Stromal cell of bone marrow (primary cell): Measurements from ENCODE around the gene NOTCH1.

Experiments
- DNase-seq: peaks from one replicate; pipeline ENCODE4 v3.0.0-alpha.2; 2012; ENCODE audit warnings: low read depth

Gene NOTCH1

DNA sequence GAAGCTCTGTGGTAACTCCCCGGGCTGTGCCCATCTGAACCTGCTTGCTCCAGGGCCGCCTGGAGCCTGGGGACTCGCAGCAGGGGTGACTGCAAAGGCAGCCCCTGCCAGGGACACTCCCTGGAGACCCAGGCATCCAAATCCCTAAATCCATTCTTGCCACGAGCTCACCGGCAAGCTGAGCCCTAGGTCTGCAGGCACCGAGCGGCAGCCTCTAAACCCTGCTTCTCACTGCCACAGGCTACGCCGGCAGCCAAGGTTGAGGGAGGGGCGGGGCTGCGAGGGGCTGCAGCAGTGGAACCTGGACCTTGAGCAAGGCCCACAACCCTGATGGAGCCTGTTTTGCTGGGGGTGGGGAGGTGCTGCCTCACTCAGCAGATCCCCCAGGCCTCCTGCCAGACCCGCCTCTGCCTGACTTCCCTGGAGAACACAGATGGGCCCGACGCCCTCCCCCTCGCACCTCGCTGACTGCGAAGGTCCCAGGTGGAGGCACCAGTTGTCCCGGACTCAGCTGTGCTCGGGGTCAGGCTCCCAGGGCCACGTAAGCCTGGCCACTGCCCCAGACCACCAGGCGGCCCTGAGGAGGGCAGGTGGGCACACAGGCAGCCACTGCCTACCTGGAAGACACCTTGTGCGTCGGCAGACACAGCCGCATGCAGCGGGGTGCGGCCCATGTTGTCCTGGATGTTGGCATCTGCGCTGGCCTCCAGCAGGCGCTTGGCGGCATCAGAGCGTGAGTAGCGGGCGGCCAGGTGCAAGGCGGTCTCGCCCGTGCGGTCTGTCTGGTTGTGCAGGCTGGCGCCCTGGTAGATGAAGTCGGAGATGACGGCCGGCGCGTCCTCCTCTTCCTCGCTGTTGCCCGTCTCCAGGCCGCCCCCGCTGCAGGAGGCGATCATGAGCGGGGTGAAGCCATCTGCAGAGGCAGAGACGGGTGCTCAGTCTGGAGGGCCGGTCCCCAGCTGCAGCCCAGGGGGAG, 45.6 kb downstream of the NOTCH1 start:
- no peak for DNase-seq

GRCh38 chr9:136499071-136499934, 46.5 kb downstream of the NOTCH1 start:
- DNase-seq: no peak

DNA sequence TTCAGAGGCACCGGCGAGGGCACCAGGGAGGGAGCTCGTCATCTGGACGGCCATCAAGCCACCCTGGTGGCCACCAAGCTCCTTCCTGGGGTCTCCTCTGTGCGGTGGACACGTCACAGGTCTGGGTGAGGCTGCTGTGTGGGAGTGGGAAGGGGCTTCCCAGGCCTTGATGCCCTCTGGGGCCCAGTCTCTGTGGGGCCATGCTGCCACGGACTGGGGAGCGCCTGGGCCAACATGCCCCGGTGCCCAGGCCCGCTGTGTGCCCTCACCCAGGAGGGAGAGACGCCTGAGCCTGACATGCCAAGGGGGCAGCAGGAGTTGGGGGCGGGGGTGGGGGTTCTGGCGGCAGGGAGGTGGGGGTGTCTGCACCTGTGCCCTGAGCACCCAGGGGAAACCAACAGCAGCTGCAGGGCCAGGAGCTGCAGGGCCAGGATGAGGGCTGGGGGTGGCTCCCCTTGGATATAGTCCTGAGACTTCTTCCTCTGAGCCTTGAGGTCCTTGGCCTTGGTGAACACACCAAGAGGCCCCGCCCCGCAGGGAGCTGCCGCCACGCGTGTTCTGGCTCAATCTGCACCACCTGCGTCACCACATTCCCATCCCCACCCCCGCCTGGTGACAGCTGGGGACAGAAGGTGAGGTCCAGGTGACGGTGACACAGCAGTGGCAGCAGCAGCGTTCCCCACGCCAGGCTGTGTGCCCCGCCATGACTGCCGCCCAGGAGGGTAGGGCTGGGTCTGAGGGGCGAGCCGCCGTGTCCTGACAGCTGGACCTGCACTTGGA, 47.7 kb downstream of the NOTCH1 start:
- no peak for DNase-seq

- DNase-seq: no peak
Measured at GRCh38 chr9:136496801-136497620, 48.8 kb downstream of the NOTCH1 start.

GRCh38 chr9:136496181-136496580, 49.7 kb downstream of the NOTCH1 start:
- no peak for DNase-seq

DNA sequence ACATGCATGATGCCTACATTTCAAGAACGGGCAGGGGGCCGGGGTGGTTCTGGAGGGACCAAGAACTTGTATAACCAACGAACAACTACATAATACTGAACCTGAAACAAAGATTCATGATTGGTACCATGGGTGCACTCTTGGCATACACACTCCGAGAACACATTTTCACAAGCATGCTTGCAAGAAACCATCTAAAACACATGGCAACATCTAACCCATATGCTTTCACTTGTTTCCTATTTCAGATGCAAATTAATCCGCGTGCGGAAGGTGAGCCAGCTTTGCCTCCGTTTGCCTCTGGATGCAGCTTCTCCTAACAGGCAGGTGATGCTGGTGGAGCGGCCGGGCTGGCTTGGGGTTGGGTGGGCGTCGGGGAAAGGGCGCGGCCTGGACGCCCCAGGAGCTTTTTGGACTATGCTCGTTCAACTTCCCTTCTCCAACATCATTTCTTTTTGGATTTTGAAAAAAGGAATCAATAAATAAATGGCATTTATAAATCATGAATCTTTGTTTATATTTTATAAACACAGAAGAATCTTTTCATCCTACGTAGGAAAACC, 50.5 kb downstream of the NOTCH1 start:
- DNase-seq: no peak

DNA sequence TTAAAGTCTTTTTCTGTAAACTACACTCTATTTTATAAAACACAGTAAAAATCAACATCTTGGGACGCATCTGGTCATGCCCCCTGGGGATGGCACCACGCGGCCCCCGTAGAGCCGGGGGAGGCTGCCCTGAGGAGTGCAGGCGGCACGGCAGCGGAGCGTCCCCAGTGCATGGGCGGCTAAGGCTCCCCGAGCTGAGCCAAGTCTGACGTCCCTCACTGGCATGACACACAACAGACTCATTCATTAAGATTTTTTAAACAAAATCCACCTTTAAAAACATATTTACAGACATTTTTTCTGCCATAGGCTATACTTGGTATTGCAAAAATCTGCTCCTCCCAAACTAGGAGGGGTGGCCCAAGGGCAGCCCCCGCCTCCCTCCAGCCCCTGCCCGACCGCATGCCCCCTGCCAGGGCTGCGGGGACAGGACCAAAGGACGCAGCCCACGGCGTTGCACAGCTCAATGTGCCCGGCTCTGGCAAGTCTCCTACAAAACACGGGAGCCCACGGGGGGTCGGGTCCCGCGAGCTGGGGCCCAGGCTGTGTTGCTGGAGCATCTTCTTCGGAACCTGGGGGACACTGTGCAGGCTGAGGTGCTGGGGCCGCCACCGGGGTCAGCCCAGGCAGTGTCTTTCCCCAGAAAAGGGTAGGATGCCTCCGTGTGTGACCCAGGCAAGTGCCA, 51.2 kb downstream of the NOTCH1 start:
- no peak for DNase-seq

DNA sequence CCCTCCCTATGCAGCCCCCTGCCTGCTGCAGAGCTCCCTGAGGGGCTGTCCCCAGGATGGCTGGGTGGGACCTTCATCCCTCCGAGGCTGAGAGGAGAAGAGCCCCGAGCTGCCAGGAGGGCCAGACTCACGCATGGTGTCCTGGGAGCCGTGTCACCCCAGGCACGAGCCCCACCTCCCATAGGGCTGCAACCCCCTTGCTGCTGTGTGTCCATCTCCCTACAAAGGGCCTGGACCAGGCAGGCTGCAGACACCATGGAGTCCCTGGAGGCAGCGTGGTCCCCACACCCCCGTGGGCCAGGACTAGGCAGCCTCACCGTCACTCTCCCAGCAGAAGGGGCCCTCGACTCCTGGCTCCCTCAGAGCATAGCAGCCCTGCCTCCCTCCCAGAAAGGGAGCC, 51.8 kb downstream of the NOTCH1 start:
- DNase-seq: no peak

DNA sequence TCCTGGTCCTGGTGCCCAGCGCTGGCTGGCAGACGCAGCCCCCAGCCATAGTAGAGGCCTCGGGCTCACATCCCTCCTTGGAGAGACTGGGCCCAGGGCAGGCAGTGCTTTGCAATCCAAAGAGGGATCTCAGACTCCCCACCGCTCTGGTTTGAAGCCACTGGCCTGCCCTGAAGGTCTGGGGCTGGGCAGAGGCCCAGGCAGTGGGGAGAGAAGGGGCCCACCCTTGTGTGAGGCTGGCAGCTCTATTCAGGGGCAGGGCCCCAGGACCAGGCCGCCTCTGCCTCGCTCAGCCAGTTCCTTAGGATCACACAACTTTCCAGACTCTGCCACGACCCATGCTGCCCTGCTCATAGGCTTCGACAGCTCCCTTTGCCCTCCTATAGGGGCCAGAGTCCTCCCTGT, 52.3 kb downstream of the NOTCH1 start:
- no peak for DNase-seq

DNA sequence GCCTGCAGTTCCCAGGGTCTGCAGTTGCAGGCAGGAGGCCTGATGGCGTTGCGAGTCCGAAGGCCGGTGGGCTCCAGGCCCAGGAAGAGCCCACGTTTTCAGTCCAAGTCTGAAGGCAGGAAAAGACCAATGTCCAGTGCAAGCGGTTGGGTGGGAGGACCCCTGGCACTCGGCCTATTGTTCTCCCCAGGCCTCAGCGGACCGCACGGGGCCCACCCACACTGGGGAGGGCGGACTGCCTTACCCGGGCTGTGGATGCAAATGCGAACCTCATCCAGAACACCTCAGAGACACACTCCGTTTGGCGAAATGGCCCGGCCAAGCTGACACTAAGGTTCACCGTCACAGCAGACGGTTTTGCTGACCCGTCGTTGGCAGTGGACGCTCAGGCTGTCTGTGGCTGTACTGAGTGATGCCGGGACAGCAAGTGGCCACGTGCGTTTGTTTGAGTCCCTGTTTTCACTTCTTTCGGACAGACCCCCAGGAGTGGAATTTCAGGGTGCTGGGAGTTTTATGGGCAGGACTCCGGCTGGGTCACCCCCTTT, 52.8 kb downstream of the NOTCH1 start:
- no peak for DNase-seq

GRCh38 chr9:136489731-136490130, 56.1 kb downstream of the NOTCH1 start:
- no peak for DNase-seq

GRCh38 chr9:136488247-136489214, 57.3 kb downstream of the NOTCH1 start:
- DNase-seq: no peak

GRCh38 chr9:136487672-136488071, 58.2 kb downstream of the NOTCH1 start:
- DNase-seq: no peak

- no peak for DNase-seq
Measured at GRCh38 chr9:136486823-136487620, 58.8 kb downstream of the NOTCH1 start.

DNA sequence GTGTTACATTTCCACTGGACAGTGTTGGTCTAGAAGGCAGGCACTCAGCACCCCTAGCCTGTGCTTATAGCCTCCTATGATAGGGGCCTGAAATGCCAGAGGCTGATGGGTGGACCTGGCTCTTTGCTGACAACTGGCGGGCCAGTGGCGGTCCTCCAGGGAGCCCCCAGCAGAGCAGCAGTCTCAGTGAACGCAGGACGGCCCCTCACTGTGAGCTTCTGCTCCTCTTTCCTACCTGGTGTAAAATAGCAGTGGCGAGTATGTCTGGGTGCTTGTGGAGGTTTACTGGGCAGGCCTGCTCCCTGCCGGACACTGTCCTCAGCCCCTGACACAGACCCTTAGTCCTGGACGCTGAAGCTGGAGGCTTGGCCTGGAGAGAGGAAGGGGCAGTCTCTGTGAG, 59.7 kb downstream of the NOTCH1 start:
- no peak for DNase-seq

DNA sequence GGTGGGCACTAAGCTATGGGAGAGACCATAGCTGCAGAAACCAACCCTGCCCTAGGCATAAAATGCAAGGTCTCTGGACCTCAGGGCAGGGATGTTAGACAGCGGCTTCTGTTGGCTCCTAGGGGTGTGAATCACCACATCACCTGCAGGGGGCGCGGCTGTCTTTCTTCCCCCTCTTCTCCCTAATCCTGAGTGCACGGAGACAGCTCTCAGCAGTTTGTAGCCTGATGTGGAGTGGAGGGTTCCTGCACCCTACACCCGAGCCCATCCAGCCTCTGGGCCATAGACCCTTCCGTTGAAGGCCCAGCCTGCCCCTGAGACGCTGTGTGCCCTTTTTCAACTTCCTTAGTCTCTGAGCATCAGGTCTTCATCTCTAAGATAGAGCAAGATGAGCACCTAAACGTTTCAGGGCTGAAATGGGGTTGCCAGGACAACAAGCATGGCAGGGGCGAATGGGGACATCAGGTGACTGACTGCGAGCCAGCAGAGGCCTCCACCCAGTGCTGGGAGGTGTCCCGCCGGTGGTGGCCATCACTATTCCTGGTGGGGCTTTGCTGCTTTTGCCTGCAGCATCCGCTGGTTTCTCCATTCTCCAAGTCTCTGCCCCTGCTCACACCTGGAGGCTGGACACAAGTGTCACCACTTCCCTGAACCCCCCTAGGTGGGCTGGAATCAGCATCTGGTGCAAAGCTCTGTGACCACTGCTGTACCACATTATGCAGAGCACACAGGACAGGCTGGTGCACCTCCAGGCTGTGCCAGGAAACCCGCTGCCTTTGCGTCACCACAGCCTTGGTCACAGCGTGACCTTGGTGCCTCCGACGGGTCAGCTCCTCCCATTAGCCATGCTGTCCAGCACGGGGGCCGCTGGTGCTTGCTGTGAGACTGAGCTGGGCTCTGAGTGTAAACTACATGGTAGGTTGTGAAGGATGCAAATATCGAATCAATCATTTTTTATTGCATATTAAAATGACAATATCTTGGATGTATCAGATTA, 60.5 kb downstream of the NOTCH1 start:
- DNase-seq: peak; percentile 55
